Embryonic facial prominence (tissue), 1 donor: ENCODE results near the gene TYW1B.
"Not testable (repeated sequence)": the region's sequence is repeated elsewhere in the genome, so short reads cannot be mapped to it uniquely, and the experiment has no call there.

Source experiments
- DNase-seq: peaks from one replicate; pipeline ENCODE4 v3.0.0-alpha.2; 2016; ENCODE audit errors: extremely low spot score

TYW1B gene

DNA sequence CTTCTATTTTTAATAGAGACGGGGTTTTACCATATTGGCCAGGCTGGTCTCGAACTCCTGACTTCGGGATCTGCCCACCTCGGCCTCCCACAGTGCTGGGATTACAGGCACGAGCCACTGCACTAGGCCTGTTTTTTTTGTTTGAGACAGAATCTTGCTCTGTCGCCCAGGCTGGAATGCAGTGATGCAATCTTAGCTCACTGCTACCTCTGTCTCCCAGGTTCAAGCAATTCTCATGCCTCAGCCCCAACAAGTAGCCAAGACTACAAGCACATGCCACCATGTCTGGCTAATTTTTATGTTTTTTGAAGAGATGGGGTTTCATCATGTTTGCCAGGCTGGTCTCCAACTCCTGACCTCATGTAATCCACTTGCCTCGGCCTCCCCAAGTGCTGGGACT is 73.7 kb downstream of the TYW1B start:
- DNase-seq, result no peak

DNA sequence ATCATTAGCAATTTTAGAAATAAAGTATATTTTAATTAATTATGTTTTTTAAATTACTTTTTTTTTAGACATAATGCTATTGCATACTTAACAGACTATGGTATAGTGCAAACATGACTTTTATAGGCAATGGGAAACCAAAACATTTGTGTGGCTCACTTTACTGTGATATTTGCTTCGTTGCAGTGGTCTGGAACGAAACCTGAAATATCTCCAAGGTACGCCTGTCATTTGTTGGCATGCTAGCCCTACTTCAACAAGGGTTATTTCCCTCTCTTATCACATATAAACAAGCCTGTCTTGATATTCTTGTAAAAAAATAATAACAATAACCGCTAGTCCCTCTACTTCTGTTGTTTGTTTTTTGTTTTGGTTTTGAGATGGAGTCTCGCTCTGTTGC is 74.2 kb downstream of the TYW1B start:
- DNase-seq, result no peak

DNA sequence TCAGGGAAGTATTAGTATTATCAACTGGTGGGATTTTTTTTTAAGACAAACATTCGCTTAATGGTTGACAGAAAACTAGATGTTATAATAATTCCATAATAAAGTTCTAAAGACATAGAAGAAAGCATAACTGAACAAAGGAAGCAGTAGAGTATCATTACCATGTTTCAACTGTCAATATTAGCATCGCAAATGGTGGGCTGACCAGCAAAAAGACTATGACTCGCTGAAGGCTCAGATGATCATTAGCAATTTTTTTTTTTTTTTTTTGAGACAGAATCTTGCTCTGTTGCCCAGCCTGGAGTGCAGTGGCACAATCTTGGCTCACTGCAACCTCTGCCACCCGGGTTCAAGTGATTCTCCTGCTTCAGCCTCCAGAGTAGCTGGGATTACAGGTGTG is 74.8 kb downstream of the TYW1B start:
- DNase-seq, result not testable (repeated sequence)

DNA sequence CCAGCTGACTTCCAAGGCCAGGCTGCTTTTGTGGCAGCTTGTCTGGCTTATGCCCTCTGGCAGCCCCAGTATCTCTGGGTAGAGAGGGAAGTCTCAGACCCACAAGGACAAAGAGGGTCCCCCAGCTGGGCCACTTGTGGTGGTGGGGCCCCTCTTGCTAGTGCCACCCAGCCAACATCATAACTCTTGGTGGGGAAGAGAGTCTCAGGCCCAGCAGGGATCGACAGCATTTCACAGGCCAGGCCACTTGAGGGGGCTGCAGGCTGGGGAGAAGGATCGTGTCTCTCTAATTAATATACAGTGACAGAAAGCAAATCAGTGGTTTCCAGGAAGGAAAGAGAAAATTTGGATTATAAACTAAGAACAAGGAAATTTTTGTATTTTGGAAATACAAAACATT is 76.0 kb downstream of the TYW1B start:
- no peak for DNase-seq

DNA sequence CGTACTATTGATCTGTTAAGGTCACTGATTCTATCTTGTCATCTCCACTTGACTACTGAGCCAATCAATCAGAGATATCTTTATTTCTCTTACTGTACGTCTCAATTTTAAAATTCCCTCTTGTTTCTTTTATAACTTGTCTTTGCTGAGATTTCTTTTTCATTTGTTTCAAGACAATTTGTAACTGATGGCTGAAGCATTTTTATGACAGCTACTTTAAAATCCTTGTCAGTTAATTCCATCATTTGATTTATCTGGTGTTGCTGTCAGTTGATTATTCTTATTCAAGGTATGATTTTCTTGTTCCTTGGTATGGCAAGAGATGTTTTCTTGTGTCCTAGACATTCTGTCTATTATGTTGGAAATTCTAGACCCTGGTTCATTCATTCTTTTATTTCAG is 76.6 kb downstream of the TYW1B start:
- DNase-seq, result no peak

DNA sequence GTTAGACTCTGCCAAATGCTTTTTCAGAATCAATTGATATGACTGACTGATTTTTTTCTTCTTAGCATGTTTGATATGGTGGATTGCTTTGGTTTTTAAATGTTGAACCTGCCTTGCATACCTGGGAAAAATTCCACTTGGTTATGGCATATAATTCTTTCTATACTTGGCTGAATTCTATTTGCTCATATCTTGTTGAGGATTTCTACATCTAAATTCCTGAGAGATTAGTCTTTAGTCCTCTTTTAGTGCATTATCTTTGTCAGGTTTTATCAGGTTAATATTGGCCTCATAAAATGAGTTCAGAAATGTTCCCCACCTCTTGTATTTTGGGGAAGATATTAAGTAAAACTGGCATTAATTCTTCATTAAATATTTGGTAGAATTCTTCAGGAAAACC is 79.4 kb downstream of the TYW1B start:
- DNase-seq, result not testable (repeated sequence)

DNA sequence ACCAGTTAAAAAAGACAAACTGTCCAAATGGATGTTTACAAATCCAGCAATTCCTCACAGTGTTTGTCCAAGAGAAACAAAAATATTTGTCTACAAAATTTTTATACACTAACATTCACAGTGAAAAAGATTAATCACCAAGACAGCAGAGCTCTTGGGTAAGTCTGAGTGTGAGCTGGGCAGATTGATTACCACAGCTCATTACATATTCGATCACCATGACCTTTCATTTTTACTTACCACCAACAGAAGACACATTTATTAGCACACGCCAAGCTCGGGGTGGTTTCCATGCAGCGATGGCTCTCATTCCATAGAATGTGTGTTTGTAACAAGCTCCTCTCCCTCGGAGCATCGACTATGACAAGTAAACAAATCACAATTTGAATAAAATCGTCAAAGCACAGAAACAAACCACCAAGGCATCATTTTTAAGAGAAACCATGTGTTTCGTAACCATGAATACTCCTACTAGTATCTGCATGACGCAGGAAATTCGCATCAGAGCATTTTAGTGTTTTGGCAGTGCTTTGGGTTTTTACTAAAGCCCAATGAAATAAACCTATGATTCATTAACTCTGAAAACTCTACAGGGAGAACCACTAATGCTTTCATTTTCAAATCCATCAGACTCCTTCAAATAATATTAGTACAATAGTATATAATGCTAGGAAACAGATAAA is 83.6 kb downstream of the TYW1B start:
- peak; percentile 16 for DNase-seq

DNA sequence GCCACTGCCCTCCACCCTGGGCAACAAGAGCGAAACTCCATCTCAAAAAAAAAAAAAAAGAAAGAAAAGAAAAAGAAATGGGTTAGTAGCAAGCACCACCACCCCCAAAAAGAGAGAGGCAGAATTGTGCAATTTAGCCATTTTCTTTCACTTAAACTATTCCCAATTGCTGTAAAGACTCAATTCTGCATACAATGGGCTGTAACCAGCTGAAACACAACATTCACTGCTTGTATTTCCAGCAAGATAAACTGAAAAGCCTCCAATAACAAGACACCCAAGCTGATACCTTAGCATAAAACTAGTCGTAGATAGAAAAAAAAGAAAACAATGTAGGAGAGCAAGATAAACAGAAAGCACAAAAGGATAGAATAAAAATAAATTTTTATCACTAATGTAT is 84.2 kb downstream of the TYW1B start:
- DNase-seq, result not testable (repeated sequence)

DNA sequence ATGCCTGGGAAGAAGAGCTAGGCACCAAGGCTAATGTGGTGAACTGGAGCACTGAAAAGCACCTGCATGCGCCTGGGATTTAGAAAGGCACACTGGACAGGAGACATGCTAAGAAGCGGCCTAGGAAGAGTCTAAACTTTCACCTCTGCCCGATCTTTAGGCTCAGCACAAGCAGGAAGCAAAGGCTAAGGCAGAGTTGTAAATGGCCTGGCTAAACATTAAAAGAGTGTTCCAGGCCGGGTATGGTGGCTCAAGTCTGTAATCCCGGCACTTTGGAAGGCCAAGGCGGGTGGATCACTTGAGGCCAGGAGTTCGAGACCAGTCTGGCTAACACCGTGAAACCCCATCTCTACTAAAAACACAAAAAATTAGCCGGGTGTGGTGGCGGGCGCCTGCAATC is 88.3 kb downstream of the TYW1B start:
- DNase-seq, result not testable (repeated sequence)

DNA sequence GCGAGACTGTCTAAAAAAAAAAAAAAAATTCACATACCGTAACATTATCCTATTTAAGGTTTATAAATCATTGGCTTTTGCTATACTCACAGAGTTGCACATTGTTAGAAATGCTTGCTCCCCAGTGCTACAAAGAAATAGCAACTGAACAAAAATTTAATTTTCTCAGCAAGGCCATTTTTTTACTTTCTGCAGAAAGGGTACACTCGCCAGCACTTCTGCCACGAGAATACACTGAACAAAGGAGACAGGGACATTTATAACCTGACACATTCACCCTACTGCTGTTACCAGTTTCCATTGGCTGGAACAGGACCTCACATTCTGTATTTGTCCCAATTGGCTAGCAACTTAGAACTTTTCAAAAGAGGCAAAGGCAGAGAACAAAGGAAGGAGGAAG is 92.1 kb downstream of the TYW1B start:
- not testable (repeated sequence) for DNase-seq

DNA sequence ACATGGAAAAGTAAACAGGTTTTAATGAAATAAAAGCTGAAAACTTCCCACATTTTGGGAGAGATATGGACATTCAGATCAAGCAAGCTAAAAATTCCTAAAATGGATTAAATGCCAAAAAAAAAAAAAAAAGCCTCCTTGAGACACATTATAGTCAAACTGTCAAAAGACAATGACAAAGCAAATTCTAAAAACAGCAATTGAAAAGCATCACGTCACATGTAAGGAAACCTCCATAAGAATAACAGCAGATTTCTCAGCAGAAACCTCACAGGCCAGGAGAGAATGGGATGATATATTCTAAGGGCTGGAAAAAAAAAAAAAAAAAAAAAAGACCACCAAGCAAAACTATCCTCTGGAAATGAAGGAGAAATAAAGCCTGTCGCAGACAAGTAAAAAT is 97.2 kb downstream of the TYW1B start:
- DNase-seq, result not testable (repeated sequence)

DNA sequence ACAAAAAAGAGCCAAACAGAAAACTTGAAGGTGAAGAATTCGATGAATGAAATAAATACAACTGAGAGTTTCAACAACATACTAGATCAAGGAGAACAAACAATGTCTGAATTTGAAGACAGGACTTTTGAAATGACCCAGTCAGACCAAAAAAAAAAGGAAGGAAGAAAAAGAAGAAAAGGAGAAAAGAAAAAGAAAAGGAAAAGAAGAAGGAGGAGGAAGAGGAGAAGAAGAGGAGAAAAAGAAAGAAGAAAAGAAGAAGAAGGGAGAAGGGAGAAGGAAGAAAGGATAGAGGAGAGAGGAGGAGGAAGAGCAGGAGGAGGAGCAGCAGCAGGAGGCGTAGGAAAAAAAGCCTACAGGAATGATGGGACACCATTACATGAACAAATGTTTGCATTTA is 97.6 kb downstream of the TYW1B start:
- not testable (repeated sequence) for DNase-seq

DNA sequence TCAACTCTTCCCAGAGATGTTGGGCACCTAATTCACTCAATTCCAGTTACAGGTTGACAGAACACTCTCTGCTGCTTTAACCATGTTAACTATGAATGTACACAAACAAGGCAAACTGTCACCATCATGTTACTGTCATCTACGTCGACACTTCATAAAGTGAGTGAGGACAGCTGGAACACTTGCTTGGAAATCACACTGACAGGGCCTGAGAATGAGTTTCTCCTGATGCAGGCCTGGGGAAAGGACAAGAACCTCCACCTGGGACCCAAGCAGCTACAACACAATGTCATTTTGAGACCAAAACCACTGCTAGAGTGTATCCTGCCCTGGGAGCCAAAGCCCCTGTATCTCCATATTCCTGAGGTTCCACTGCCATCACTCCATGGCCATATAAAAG is 98.9 kb downstream of the TYW1B start:
- DNase-seq, result not testable (repeated sequence)

DNA sequence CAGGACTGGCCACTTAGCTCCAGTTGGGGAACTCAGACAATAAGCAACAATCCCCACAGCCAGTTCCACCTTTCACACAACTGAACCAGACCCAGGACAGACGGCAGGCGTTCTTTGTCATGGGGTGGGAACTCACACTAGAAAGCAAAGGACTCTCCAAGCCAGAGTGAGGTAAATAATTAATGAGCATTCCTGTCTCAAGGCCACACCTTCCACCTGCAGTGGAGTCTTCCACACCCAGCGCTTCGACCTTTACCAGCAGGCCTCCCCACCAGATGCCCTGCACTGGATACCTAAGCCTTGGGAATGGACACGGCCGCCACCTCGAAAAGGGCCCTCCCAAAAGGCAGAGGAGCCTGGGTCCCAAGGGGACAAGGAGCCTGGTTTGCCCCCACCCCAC is 105.3 kb downstream of the TYW1B start:
- not testable (repeated sequence) for DNase-seq

DNA sequence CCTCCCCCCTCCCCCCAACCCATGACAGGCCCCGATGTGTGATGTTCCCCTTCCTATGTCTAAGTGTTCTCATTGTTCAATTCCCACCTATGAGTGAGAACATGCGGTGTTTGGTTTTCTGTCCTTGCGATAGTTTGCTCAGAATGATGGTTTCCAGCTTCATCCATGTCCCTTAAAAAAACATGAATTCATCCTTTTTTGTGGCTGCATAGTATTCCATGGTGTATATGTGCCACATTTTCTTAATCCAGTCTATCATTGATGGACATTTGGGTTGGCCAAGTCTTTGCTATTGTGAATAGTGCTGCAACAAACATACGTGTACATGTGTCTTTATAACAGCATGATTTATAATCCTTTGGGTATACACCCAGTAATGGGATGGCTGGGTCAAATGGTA is 107.1 kb downstream of the TYW1B start:
- DNase-seq, result not testable (repeated sequence)

DNA sequence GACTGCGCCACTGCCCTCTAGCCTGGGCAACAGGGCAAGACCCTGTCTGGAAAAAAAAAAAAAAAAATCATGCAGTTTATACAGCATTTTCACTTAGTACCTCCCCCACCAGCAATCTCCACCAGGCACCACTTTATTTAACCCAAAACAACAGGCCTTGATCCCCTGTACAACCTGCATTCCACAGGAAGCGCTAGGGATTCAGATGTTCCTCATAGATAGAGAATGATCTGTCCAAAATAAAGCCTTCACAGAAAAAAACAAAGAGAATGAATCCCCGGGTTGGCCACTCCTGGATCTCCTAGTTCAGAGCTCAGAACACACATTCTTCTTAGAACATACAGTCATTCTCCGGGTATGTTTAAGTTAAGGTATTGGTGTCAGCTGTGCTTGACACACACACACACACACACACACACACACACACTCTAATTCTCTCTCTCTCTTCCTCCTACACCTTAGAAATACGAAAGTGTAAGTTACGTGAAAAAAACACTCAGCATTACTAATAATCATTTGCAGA is 110.7 kb downstream of the TYW1B start:
- not testable (repeated sequence) for DNase-seq

DNA sequence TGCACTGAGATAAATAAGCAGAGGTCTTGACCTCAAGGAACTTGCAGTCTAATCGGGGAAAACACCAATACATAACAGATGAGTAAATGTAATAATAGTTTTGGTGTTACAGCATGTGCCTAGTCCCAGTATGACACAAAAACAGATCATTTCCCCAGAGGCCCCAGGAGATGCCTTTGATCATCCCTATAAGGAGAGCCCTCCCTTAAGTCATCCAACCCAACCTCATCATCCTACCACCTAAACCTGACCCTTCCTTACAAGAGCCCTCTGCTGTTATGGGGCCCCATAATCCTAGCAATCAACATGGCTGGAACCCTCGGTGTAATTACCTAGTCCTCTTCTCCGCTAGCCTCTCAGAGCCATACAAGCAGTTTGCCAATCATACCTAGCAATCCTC is 116.1 kb downstream of the TYW1B start:
- not testable (repeated sequence) for DNase-seq

DNA sequence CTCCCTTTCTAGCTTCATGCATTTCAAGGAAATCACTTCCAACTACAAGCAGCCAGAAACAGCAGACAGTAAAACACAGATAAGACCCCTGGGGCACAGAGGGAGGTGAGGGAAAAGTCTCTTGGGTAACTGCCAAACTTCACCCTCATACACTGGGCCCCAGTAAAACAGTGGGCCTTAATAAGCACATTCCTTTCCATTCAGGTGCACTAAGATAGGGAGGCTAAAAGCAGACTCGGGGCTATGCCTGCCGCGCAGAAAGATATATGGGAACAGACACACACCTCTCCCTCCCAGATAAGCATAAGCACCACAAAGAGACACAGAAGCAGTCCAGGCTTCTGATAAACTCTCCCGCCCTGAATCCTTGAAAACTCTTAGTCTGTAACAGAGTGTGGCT is 117.0 kb downstream of the TYW1B start:
- DNase-seq, result no peak

DNA sequence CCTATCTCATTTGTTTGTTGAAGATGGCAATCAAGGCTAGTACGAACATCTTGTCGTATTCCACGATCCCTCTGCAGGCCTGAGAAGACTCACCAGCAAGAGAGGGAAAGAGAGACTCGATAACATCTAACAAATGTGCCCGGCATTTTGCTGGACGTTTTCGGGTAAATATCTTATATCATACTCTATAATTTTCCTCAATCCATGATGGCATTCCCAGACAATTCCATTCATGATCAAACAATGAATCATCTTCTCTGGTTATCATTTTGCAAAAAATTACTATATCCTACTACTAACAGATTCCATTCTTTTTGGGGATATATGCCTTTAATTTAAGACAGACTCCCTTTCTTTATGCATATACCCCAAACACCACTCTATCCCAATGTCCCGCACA is 118.1 kb downstream of the TYW1B start:
- DNase-seq, result no peak

DNA sequence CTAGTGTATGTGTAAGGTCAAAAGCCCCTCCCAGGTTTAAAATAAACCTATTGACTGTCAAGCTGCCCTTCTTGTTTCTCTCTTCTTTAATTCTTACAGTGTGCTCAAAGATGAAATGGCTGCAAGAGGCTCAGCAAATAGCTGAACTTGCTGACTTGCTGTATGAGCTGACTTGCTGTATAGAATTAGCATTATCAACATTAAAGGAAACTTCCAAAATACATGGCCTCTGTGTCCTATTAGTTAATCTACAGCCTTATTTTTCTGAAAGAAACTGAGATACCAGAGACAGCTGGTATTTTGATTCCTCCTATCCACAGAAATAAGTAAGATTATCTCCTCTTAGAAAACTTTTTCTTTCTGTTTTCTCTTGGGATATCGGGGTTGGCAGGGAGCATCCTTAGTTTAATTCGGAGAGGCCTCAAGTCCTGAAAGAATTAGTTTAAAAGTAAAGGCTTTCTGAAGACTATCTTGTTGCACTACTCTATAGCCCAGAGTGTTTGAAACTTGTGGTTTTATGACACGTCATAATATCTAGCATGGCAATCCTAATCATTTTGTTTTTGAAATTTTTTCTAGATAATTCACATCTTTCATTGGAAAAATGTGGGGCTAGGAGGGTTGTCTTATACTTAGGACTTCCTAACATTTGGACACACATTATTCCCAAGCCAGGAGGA is 119.5 kb downstream of the TYW1B start:
- not testable (repeated sequence) for DNase-seq

DNA sequence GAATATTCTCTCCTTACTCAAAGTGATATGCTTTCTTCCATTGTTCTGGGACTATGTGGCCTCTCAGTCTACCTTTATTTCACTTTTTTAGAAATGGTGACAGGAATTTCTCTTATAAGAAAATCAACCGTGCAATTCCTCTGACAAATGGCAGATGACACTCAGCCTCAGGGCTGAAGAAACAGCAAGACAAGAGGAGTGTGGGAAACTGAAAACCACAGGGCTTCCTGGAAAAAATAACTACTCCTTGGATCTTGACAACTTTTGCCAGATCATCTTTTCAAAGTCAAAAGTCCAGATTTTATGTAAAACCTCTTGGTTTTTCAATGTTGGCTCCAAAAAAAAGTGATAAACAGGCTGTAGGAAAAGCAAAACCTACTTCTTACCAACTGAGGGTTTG is 121.5 kb downstream of the TYW1B start:
- no peak for DNase-seq

DNA sequence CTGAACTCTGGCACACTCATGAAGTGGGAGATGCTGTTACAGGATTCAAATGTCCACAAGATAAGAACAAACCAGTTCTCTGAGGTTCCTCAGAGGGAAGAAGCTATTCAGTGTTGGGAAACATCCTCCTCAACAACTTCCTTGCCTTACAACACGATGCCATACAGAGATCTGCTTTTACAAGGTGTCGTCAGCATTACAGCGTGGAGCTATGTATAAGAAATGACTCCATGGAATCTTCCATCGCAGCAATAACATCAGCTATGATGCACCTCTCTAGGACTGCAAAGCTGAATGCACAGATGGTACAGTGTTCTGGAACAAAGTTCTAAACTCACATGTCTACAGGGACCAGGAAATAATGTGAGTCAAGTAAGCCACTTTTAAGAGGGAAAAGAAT is 122.3 kb downstream of the TYW1B start:
- not testable (repeated sequence) for DNase-seq

DNA sequence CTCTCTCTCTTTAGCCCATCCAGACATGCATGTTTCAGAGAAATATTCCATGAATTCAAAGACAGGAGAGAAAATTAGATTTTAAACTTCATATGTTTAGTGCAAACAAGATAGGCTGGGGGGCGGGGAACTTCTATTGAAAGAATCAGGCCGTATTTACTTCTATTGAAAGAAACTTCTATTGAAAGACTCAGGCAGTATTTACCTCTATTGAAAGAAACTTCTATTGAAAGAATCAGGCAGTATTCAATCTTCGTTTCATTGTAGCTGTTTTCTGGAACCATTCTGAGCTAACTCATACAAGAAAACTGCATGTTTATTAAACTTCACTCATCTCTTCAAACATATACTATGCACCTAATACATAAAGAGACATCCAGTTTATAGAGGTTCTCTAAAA is 123.1 kb downstream of the TYW1B start:
- DNase-seq, result no peak
